ENCODE results near the gene WSB2.
A peak's percentile ranks its signal among the peaks of the same experiment; 100 is the strongest.
"Not testable (repeated sequence)": the region's sequence is repeated elsewhere in the genome, so short reads cannot be mapped to it uniquely, and the experiment has no call there.

WSB2 gene

DNA sequence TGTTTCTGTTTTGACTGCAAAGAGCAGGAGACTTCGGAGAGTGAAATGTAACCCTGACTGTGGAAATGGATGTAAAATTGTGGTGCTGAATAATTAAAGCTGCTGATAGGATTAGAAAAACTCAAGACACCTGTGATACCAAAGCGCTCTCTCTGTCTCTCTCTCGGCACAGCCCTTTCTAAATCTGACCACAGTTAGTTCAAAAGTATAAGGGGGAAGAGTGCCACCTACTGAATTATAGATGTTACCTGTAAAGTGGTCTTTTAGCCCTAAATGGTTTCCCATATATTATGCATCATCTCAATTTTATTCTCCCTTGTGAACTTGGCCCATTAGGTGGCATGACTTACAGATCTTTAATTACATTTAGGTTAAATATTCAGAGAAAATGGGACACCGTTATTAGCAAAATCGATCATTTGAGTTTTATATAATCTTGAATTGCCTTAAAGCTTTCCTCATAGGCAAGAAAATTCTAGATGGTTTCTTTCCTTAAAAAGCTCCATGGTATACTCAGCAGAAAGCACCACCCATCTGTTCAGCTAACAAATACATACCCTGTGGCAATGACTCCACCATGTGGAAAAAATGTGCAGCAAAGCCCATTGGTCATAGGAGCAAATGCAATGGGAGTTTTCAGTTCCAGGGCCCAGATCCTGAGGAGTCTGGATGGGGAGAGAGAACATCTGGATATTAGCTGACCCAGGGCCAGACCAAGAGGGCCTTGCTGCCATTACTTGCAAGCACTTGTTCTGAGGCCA, 26.4 kb downstream of the WSB2 start:
- no peak for DNase-seq

DNA sequence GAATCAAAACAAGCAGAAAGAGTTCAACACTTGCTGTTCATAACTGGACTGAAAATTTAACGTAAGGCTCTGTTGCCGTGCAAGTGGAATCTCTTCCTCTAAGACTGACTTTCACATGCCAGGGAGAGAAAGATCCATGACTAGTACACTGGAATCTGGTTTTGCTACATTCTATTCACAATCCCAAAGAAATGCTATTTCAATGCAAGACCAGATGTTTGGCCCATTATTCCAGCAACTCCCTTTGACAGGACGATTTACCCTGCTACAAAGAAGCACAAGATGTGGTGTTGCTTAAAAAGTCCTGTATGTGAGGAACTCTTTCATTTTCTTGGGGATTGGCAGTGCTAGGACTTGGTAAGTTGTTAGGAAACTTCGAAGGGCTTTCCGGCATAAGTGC, 27.1 kb downstream of the WSB2 start:
- DNase-seq: no peak

DNA sequence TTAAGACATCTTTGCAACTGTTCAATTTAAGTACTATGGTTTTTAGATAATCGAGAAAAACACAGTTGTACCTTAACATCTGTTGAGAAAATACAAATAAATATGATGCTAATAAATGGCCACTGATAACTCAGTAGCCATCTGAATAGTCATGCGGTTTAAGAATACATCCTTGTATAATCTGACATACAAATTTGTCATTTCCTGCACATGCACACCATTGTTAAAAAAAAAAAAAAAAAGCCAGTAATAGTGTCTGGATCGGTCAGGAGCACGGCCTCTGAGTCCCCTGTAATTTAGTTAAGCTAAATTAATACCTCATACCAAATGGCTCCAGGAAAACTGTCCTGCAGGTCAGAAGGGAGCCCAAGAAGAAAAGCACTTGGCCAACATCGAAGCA, 27.7 kb downstream of the WSB2 start:
- DNase-seq: no peak

DNA sequence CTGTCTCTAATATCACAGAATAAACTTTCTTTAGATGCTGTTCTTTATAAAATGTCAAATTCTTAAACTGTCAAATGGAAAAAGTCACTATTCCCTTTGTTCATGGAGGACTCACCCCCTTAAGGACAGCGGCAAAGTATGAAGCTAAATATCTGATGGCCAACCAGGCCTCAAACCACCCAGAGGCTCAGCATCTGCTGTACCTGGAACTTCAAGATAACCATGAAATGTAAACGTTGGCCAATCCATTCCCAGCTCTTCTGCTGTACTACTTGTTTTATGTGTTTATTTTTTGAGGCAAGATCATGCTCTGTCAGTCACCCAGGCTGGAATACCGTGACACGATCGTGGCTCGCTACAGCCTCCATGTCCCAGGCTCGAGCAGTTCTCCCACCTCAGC, 28.8 kb downstream of the WSB2 start:
- DNase-seq: no peak

DNA sequence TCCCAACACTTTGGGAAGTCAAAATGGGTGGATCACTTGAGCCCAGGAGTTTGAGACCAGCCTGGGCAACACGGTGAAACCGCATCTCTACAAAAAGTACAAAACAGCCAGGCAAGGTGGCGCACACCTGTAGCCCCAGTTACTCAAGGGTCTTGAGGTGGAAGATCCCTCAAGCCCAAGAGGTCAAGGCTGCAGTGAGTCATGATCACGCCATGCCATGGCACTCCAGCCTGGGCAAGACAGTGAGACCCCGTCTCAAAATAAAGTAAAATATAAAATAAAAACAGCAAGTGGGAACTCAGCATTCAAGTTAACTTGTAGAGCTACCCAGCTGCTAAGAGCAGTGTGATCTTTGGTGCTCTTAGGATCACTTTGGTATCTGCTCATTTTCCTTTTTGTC, 31.8 kb downstream of the WSB2 start:
- DNase-seq: no peak

DNA sequence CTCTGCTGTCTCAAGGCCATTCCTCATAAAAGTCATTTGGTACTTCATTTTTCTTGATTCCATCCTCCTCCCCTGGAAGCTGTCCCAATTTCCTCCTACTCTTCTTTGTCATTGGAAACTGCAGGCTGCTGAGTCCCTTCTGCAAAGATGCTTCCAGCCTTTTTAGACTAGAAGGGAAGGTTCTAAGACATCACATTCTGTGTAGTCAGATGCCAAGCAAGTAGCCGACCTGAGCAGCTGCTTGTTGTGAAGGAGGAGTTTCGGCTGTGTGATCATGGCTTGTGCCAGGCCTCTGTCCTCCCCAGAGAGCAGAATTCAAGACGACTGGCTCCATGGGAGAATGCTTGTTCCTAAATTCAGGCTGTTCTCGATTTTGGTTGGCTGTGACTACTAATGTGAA, 35.8 kb downstream of the WSB2 start:
- no peak for DNase-seq

DNA sequence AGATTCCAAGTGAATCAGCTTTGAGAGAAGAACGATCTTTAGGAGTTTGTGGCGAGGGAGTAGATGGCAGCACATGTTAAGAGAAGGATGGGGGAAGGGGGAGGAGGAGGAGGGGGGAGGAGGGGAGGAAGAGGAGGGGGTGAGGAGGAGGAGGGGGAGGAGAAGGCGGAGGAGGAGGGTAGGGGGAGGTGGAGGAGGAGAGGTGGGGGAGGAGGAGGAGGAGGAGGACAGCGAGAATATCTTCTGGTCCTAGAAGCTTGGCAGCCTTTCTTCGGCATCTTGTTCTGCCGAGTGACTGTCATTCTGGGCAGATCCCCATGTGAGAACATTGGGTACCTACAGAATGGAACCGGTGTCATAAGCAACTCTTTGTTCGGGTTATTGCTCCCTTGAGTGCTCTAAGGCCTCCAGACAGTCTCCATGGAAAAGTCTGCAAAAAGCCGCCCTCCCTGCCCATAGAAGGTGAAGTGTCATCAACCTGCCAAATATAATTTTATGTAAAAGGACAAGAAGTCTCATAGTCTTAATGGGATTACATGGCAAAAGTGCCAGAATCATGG, 37.6 kb downstream of the WSB2 start:
- no peak for DNase-seq

DNA sequence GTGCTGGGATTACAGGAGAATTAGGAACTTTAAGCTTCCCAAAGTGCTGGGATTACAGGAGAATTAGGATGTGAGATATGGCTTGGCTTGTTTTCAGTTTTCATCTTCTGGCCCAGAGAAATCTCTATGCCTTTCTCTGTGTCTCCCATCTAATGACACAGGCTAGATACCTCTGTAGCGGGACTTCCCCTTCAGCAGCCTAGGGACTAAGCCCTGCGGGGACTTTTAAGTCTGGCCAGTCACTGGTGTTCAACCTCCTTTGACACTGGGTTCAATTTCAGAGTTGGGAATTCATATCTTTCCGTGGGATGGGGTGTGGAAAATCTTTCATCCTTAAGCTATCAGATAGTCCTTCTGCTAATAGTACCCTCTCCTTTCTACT, 38.3 kb downstream of the WSB2 start:
- DNase-seq: no peak

DNA sequence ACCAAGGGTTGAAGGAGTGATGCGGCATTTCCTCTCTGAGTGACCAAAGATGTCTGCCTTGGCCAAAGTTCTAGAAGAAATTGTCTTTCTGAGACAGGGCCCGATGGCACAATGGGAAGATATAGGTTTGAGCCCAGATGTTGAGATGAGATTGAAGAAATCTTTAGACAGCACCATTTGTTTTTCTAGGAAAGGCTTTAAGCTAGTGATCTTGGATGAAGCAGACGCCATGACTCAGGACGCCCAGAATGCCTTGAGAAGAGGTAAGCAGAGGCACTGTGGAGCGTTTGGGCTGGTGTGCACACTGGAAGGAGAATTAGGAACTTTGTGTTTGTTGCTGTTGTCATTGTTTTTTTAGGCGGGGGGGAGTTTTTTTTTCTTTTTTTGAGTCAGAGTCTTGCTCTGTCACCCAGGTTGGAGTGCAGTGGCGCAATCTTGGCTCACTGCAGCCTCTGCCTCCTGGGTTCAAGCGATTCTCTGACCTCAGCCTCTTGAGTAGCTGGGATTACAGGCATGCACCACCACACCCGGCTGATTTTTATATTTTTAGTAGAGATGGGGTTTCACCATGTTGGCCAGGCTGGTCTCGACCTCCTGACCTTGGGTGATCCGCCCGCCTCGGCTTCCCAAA, 38.8 kb downstream of the WSB2 start:
- not testable (repeated sequence) for DNase-seq

DNA sequence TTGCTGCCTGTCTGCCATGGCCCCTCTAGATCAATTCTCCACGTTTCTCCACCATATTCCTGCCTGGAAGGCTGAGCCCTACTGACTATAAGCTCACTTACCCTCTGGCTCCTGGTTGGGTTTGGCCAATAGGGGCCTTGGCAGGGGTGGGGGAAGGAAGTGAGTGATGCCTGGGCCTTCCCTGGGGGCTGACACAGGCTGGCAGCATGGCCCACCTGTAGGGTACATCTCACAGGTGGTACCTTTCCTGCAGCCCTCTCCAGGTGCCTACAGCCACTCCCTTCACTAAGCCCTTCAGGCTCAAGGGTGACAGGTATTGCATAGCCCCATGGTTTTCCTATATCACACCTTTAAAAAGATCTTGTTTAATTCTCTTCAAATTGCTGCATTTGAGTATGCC, 40.9 kb downstream of the WSB2 start:
- no peak for DNase-seq

DNA sequence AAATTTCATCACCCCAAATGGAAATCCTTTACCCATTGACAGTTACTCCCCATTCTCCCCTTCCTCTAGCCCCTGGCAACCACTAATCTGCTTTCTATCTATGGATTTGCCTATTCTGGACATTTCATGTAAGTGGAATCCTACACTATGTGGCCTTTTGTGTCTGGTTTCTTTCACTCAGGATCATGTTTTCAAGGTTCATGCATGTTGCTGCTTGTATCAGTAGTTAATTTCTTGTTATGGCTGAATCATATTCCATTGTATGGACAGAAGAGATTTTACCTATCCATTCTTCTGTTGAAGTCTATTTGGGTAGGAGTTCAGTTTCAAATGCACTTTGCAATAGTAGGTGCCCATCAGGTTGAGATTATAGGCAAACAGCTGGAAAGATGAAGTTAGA, 43.1 kb downstream of the WSB2 start:
- DNase-seq: no peak

DNA sequence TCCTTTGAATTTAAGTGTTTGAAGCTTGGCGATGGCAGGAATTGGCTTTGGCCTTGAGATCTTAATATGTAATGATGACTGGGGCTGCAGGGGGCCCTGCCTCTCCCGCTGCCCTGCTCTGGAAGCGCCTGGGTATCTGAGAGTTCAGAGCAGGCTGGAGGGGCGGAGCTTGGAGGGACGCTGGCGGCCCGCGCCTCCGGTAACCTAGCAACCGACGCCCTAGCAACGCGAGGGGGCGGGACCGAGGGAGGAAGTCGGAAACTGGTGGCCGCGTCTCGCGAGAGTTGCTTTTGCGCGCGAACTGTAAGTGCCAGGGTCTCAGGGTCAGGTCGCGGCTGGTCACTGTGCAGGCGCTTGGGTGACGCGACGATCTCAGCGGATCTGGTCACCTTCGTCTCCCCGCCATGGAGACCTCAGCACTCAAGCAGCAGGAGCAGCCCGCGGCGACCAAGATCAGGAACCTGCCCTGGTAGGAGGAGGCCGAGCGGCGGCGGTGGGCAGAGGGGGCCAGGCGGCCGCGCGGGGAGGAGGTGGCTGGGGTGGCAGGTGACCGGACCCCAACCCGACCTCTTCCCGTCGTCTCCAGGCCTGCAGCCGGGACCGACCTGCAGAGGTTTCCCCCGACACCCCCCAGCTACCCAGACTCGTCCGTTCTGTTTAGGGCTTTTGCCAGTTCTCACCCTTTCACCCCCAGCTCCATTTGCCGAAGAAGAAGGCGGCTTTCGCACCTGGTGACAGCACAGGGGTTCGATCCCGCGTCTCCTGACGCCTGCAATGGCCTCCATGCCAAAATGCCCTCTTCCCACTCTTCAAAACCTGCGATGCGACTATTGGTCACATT, 44.3 kb downstream of the WSB2 start, which contains the start of gene RFC5:
Gene RFC5, plus strand, starts transcription at position 280 of the 841 bp plus-strand sequence. Its CDS starts 125 bp downstream, at position 405.
- DNase-seq: peak; percentile 98

DNA sequence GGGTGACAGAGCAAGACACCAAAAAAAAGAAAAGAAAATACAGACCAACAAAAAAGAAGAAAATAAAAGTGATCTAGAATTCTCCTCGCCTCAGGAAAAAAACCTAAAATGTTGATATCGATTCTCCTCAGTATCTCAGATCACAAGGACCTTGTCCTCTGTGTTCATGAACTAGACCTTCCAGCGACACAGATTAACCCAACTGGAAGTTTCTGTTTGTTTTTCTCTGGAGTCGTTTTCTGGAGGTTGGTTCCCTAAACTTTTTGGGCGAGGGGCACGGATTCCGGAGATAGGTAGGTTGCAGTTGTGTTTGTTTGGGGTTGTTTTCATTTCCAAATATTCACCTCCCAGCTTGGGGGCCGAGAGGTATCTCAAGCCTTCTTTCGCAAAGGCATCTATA, 45.0 kb downstream of the WSB2 start:
- DNase-seq: no peak

DNA sequence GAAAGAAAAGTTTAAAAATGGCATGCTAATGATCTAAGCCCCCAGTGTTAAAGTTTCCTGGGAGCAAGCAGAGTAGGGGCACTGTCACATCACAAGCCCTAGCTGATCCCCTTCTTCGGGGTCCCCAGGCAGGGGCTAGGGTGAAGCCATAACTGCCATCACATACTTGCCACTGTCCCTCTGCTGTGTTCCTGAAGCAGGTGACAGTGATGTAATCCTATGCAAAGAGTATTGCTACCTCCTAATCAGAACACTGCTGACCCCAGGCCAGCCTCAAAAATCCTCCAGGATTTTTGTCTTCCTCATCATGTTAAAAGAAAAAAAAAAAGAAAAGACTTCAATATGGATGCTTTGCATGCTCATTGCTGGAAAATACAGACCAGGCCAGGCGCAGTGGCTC, 45.7 kb downstream of the WSB2 start:
- DNase-seq: no peak

DNA sequence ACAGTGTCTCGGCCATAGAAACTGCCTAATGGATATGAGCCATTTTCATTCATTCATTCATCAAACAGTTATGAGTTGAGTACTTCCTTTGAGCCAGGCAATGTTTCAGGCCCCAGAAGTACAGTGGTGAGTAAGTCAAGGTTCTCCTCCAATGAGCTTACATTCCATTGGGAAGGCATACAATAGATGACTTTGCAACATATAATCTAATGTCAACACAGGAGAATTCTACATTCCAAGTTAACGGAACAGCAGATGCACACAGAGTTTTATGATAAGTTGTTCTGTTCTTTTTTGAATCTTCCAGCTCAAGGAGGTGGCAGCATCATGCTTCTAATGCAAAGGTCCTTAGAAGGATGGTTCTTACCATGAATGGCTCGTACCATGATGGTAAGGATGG, 47.7 kb downstream of the WSB2 start:
- no peak for DNase-seq

DNA sequence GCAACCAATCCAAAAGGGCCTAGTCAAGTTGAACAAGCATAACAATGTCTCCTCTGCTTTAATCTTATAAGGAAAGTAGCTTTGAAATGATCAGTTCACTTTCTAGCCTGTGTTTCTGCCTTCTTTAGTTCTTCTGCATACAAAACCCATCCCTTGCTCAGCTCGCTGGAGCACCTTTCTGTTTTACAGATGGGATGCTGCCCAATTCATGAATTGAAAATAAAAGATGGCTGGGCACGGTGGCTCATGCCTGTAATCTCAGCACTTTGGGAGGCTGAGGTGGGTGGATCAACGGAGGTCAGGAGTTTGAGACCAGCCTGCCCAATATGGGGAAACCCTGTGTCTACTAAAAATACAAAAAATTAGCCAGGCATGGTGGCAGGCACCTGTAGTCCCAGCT, 49.0 kb downstream of the WSB2 start:
- DNase-seq: no peak

DNA sequence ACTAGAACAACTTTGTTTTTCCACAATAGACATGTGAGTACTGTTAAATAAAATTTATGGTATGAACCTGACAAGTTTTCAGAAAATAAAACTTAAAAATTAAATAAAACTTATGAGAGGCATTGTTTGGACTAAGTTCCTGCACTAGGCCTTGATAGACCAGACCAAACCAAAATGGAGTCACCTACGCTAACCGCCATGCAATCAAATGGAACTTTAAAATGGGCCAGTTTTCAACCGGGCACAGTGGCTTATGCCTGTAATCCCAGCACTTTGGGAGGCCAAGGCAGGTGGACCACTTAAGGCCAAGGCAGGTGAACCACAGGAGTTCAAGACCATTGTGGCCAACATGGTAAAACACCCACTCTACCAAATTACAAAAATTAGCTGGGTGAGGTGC, 49.6 kb downstream of the WSB2 start:
- DNase-seq: no peak

DNA sequence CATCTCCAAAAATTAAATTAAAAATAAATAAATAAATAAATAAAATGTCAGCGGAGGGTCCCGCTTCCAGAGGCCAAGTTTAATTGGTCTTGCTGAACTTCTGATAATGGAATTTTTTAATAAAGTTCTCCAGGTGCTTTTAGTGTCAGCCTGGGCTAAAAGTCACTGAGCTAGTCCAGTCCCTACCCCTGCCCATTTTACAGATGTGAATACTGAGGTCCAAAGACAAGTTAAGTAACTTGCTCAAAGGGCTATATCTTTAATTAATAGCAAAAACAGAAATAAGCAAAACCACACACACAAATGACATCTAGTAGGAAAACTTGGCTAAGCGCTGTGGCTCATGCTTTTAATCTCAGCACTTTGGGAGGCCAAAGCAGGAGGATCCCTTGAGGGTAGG, 50.1 kb downstream of the WSB2 start:
- DNase-seq: no peak

DNA sequence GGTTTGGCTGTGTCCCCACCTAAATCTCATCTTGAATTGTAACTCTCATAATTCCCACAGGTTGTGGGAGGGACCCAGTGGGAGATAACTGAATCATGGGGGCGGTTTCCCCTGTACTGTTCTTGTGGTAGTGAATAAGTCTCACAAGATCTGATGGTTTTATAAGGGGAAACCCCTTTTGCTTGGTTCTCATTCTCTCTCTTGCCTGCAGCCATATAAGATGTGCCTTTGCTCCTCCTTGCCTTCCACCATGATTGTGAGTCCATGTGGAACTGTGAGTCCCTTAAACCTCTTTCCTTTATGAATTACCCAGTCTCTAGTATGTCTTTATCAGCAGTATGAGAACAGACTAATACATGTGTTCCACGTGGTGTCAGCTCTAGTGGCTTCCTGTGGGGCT, 61.2 kb downstream of the WSB2 start:
- DNase-seq: peak in 1 of 2 experiments; percentile 12

DNA sequence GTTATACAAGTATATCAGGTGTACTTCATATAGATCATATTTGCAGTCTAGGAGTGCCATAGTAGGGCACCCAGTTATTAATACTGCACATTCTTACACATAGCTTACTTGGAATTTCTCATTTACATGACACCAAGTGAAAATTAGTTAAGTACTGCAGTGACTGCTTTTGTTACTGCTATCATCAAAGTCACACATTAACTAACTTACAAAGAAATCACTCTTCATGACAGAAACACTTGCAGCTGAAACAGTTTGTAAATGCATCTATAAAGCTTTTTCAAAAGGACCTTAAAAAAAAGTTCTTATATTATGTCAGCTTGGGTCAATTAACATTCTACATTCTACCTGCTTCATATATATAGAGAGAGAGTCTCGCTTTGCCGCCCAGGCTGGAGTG, 62.3 kb downstream of the WSB2 start:
- no peak for DNase-seq

DNA sequence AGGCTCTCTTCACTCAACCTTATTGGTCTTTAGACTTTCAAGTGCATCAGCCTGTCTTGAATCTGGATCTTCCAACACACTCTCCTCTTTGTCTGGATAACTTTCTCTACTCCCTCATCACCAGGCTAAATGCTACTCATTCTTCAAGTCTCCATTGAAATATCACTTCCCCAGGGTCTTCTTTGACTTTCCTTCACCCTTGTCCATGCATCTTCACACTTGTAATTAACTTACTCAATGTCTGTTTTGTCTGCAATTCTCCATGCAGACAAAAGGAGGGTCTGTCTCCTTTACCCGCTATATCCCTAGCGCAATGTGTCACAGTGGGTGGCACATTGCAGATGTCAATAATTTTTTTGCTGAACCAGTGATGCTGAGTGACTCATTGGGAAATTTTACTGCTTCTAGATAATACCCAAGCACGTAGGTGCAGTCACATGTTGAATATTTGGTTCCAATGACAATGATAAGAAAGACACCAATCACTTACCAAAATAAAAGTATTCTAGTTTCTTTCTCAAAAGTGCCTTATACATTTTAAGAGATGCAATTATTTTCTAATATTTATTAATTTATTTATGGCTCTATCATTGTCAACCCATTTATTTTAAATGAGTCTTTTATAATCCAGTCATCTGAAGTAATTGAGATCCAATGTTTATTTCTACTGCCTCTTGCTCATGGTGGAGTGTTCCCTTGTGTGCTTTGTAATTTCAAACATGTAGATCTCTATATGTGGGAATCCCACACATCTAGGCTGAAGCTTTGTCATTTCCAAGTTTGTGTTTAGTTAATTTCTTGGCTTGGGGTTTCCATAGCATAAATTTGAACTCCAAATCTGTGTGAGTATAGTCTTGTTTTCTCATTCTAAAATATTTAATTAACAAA, 66.2 kb downstream of the WSB2 start:
- DNase-seq: no peak

DNA sequence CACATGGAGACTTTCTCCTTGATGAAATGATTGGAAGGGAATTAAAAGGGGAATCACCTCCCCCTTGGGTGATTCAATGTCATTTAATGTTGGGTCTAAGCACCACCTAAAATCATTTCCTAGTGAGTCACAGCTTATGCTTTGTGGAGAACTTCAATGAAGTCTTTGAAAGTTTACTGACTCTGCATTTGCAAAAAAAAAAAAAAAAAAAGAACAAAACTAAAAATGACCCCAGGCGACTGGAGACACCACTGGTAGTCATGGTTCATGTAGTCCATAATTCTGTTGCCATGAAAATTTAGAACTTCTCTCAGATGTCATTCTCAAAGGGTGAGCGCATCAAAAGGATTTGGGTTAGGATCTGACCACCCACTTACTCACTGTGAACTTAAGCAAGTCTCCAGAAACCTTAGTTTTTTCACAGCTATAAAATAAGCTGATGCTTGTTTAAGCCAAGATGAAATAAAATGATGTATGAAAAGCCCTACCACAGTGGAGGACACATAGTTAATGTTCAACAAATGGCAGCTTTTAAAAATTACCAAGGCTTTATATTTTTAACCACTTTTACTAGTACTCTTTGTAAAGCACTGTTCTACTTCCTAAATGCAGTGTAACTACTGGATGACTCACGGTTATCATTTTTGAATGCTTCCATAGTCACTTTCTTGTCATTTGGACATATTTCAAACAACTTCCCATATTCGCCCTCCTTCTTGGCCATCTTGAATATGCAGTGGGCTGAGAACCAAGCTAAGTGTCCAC, 74.1 kb downstream of the WSB2 start:
- DNase-seq: no peak
